Tibial nerve (tissue), 4 donors: ENCODE measurements around the gene ITIH3.

Experiments
- EP300 ChIP-seq, 2 donors: sonication (generic); formaldehyde crosslinking; IDR thresholded peaks; one replicate each; pipeline ENCODE4 v1.6.1; 2017; ENCODE audit warnings: antibody characterized with exemption in 2 of 2, mild to moderate bottlenecking in 1 of 2
- POLR2A ChIP-seq, 2 donors: fragments of 450-650 bp; IDR thresholded peaks; one replicate each; pipeline ENCODE4 v1.6.1; 2017; ENCODE audit warnings: antibody characterized with exemption in 2 of 2, mild to moderate bottlenecking in 2 of 2, moderate library complexity in 2 of 2
- TF ChIP-seq, protein P1 (sequence below), 5 experiments: fragments of 200-600 bp in 3 of 5; fragments of 450-650 bp in 2 of 5; sonication (generic) in 3 of 5; IDR thresholded peaks; one replicate each; pipeline ENCODE4 v1.5.1; 2016 to 2019; ENCODE audit warnings: antibody characterized with exemption in 5 of 5, mild to moderate bottlenecking in 3 of 5, moderate library complexity in 2 of 5

DNA sequence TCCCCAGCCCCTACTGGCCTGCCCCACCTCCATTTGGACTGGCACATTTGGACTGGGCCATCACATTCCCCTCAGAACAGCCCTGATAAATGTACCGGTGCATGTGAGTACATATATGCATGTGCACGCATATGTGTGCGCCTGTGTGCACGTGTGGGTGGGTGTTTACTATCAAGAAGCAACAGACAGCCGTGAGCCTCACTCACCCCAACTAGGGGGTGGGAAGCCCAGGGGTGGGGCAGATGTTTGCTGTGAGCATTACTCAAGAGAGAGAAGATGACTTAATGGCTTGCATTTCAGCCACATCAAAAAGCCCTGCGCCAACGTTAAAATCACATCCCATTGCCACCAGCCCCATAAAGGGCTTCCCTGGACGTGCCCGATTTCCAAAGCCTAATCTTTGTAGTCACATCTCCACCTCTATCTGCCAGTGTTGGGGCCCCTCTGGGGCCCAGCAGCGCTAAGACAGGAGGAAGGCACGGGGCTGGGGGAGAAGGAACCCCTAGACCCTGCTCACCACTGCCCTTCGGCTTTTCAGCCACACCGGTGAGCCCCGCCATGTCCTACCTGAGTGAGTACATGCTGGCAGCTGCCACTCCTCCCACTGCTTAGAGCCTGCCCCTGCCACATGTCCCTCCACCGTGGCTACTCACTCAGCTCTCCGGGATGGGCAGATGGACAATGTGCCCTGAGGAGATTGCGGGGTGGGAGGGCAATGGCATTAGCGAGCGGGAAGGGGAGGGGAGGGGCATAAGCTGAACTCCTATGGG is 10.9 kb downstream of the ITIH3 start:
- TF ChIP-seq EP300 (IDR thresholded peaks at IDR 0.05): no peak
- no peak for TF ChIP-seq POLR2A (IDR thresholded peaks at IDR 0.05)
- TF ChIP-seq, protein P1, sequence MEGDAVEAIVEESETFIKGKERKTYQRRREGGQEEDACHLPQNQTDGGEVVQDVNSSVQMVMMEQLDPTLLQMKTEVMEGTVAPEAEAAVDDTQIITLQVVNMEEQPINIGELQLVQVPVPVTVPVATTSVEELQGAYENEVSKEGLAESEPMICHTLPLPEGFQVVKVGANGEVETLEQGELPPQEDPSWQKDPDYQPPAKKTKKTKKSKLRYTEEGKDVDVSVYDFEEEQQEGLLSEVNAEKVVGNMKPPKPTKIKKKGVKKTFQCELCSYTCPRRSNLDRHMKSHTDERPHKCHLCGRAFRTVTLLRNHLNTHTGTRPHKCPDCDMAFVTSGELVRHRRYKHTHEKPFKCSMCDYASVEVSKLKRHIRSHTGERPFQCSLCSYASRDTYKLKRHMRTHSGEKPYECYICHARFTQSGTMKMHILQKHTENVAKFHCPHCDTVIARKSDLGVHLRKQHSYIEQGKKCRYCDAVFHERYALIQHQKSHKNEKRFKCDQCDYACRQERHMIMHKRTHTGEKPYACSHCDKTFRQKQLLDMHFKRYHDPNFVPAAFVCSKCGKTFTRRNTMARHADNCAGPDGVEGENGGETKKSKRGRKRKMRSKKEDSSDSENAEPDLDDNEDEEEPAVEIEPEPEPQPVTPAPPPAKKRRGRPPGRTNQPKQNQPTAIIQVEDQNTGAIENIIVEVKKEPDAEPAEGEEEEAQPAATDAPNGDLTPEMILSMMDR (IDR thresholded peaks at IDR 0.05): no peak
